A549 (cell line): ENCODE data around the gene MRAS. TPM values are rescaled to one million over a fixed set of nuclear protein-coding genes. Genes with fewer than 3 reads are reported as not detected.
A peak's percentile ranks its signal among the peaks of the same experiment; 100 is the strongest.

Source experiments
- ATAC-seq, 2 experiments: fragments of 200-7000 bp in 1 of 2; fragments of >200 bp in 1 of 2; cut with Nextera tagmentation in 1 of 2; cut with Tn5 transposase in 1 of 2; 3 replicates each; pipeline versions ENCODE4 v1.8.0 to v1.9.1; 2018 to 2020; ENCODE audit warnings: mild to moderate bottlenecking in 1 of 2, moderate library complexity in 1 of 2
- CTCF ChIA-PET: fragments of 300-600 bp; sonication (Branson Sonifier 250); formaldehyde crosslinking; extraction: SDS; loops from one replicate; lab custom pipeline; 2021; ENCODE audit warnings: antibody characterized with exemption, inconsistent platforms; lab: Yijun Ruan, JAX
- POLR2A ChIA-PET: fragments of 350-600 bp; formaldehyde crosslinking; extraction: SDS; loops from one replicate; lab custom pipeline; 2021; ENCODE audit warnings: antibody characterized with exemption, inconsistent platforms; lab: Yijun Ruan, JAX
- DNase-seq, 2 experiments: peaks; one replicate each; pipeline versions ENCODE4 v3.0.0 to v3.0.0-alpha.2; 2011 to 2016; ENCODE audit warnings: low read depth in 1 of 2, low spot score in 1 of 2
- FAIRE-seq: peaks from 2 replicates; lab custom pipeline; 2011; peaks lifted over from hg19 to GRCh38; lab: Jason Lieb, UNC
- H3K27ac ChIP-seq, 2 experiments: fragments of >200 bp; sonication (Bioruptor Twin); formaldehyde crosslinking; 3 replicates each; pipeline ENCODE4 v1.5.1; 2016 to 2017
- H3K4me1 ChIP-seq: fragments of >200 bp; sonication (Bioruptor Twin); formaldehyde crosslinking; 3 replicates; pipeline ENCODE4 v1.6.1; 2016
- H3K4me2 ChIP-seq: fragments of >200 bp; sonication (Bioruptor Twin); formaldehyde crosslinking; 3 replicates; pipeline ENCODE4 v1.6.1; 2016
- H3K4me3 ChIP-seq: fragments of >200 bp; sonication (Bioruptor Twin); formaldehyde crosslinking; 3 replicates; pipeline ENCODE4 v1.5.1; 2016
- H3K9me3 ChIP-seq: fragments of >200 bp; sonication (Bioruptor Twin); formaldehyde crosslinking; 3 replicates; pipeline ENCODE4 v1.6.1; 2016
- BHLHE40 ChIP-seq: IDR thresholded peaks from 2 replicates; pipeline ENCODE4 v1.6.1; 2012; ENCODE audit warnings: low read depth, low read length, inconsistent platforms
- CBX2 ChIP-seq: fragments of 200-600 bp; sonication (generic); IDR thresholded peaks from 2 replicates; pipeline ENCODE4 v1.6.1; 2016; ENCODE audit warnings: low read depth, mild to moderate bottlenecking, borderline replicate concordance
- CBX8 ChIP-seq: fragments of 200-600 bp; sonication (generic); IDR thresholded peaks from 2 replicates; pipeline ENCODE4 v1.6.1; 2016
- CEBPB ChIP-seq, 2 experiments: fragments of >200 bp in 1 of 2; sonication (Bioruptor Twin) in 1 of 2; formaldehyde crosslinking in 1 of 2; IDR thresholded peaks; 2 replicates each; pipeline ENCODE4 v1.6.1; 2012 to 2016
- CHD4 ChIP-seq: fragments of 200-600 bp; sonication (generic); IDR thresholded peaks from 2 replicates; pipeline ENCODE4 v1.6.1; 2016; ENCODE audit warnings: antibody characterized with exemption, mild to moderate bottlenecking, borderline replicate concordance
- ESRRA ChIP-seq: fragments of 150-350 bp; IDR thresholded peaks from 2 replicates; pipeline ENCODE4 v1.6.1; 2014; ENCODE audit warnings: mild to moderate bottlenecking, low read length, borderline replicate concordance
- FOSB ChIP-seq: fragments of 250-450 bp; sonication (Bioruptor Pico); IDR thresholded peaks from 2 replicates; pipeline ENCODE4 v1.5.0; 2020; ENCODE audit warnings: mild to moderate bottlenecking, moderate library complexity
- FOXS1 ChIP-seq: fragments of 250-450 bp; sonication (Bioruptor Pico); IDR thresholded peaks from 2 replicates; pipeline ENCODE4 v1.5.0; 2020; ENCODE audit warnings: mild to moderate bottlenecking, moderate library complexity
- HDAC2 ChIP-seq: fragments of 200-600 bp; sonication (generic); IDR thresholded peaks from 2 replicates; pipeline ENCODE4 v1.6.1; 2016
- HES2 ChIP-seq: fragments of >200 bp; sonication (Bioruptor Twin); formaldehyde crosslinking; IDR thresholded peaks from 2 replicates; pipeline ENCODE4 v1.6.1; 2016
- POLR2AphosphoS2 ChIP-seq: conservative IDR thresholded peaks from 2 replicates; pipeline ENCODE4 v1.6.1; 2012; ENCODE audit warnings: low read length, improper control_type of control experiment, inconsistent platforms
- RARB ChIP-seq: fragments of 250-450 bp; sonication (Bioruptor Pico); IDR thresholded peaks from 2 replicates; pipeline ENCODE4 v1.8.0; 2021; ENCODE audit warnings: mild to moderate bottlenecking, moderate library complexity
- RFX5 ChIP-seq: fragments of 450-650 bp; IDR thresholded peaks from 2 replicates; pipeline ENCODE4 v1.7.1; 2014; ENCODE audit warnings: antibody characterized with exemption, mild to moderate bottlenecking, moderate library complexity
- RNF2 ChIP-seq: fragments of 200-600 bp; sonication (generic); IDR thresholded peaks from 2 replicates; pipeline ENCODE4 v1.6.1; 2016; ENCODE audit warnings: low read depth, mild to moderate bottlenecking, antibody characterized with exemption, moderate library complexity, borderline replicate concordance
- TFCP2L1 ChIP-seq: fragments of 250-450 bp; sonication (Bioruptor Pico); IDR thresholded peaks from 2 replicates; pipeline ENCODE4 v1.5.0; 2021; ENCODE audit warnings: mild to moderate bottlenecking
- ZFP36 ChIP-seq: fragments of 450-650 bp; IDR thresholded peaks from 2 replicates; pipeline ENCODE4 v1.6.1; 2014; ENCODE audit warnings: borderline replicate concordance; ENCODE audit not compliant: partially characterized antibody
- ZNF302 ChIP-seq: fragments of 250-450 bp; sonication (Bioruptor Pico); IDR thresholded peaks from 2 replicates; pipeline ENCODE4 v1.9.0; 2021; ENCODE audit warnings: inconsistent platforms, mild to moderate bottlenecking, moderate library complexity
- WGBS: methylation state at CpG from one replicate; pipeline ENCODE4 v1.1.6; 2017; ENCODE audit errors: missing lambda C conversion rate; 5-methylcytosine and 5-hydroxymethylcytosine counted together
- polyA plus RNA-seq, 4 experiments: library from polyadenylated mRNA; depleted of rRNA in 3 of 4; stranded (reverse); fragments of >200 nt; fragmentation: RNase III in 1 of 4; extraction: RNeasy Plus Mini Kit Qiagen cat#74134 plus additional on column Dnase treatment in 1 of 4; gene quantifications; 2 replicates in 3 of 4; 3 replicates in 1 of 4; pipeline ENCODE4 v1.2.3, GENCODE V29; 2011 to 2017
- TF ChIP-seq, protein P1 (sequence below): fragments of 250-450 bp; sonication (Bioruptor Pico); IDR thresholded peaks from 2 replicates; pipeline ENCODE4 v1.5.0; 2020; ENCODE audit warnings: low read depth, mild to moderate bottlenecking, moderate library complexity

MRAS gene
- polyA plus RNA-seq, 2 of the 4 experiments (the other 2 are of a cell fraction): 11.2 to 15.0 TPM

- ATAC-seq (no peak), DNase-seq (no peak), FAIRE-seq (no peak)
- ChIA-PET POLR2A (no interaction called here), CTCF (interaction anchor here (1.3 kb wide), 1 partner anchor 608 kb away, joined by 5 read pairs; no protein-coding TSS in a partner anchor)
- TF ChIP-seq RARB (CRISPR knock-in tag): no peak
- no peak for TF ChIP-seq POLR2AphosphoS2
- TF ChIP-seq CEBPB (IDR thresholded peaks at IDR 0.05): no peak
- TF ChIP-seq CBX2: no peak
- TF ChIP-seq ZNF302 (CRISPR knock-in tag): no peak
- no peak for TF ChIP-seq RFX5
- TF ChIP-seq ZFP36: no peak
- TF ChIP-seq BHLHE40: no peak
- no peak for TF ChIP-seq TFCP2L1 (CRISPR knock-in tag)
- no peak for TF ChIP-seq HES2
- Histone ChIP-seq H3K4me1 (no peaks in the 10 kb centered on the region), H3K4me2 (no peak overlapping the region), H3K9me3 (peaks cover 20% of the 10 kb centered on the region), H3K4me3 (no peak overlapping the region), H3K27ac (no peak overlapping the region)
- WGBS: 33% methylated on average over 5 of the region's 5 CpGs
Observed at GRCh38 chr3:138307899-138308298, 40.5 kb upstream of the MRAS start.

DNA sequence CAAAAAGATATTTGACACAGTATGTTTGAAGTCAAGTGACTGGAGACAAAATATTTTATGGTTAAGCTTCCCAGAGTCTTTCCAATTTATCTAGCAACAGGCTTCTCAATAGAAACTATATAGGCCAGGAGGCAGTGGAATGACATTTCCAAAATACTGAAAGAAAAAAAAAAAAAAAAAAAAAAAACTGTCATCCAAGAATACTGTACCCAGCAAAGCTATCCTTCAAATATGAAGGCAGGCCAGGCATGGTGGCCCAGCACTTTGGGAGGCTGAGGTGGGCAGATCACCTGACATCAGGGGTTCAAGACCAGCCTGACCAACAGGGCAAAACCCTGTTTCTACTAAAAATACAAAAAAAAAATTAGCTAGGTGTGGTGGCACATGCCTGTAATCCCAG lies 39.6 kb upstream of the MRAS start:
- CTCF ChIA-PET: interaction anchor here (1.3 kb wide), 1 partner anchor 607 kb away, joined by 5 read pairs; no protein-coding TSS in a partner anchor

DNA sequence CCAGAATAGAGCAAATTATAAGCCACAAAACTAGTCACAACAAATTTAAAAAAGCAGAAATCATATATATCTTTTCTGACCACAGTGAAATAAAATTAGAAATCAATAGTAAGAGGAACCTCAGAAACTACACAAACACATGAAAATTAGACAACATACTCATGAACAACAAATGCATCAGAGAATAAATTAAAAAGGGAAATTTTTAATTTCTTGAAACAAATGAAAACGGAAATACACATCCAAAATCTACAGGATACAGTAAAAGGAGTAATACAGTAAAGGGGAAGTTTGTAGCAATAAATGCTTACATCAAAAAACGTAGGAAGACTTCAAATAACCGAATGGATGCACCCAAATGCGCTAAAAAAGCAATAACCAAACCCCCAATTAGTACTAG lies 37.9 kb upstream of the MRAS start:
- ATAC-seq (no peak), DNase-seq (no peak), FAIRE-seq (no peak)
- WGBS: 4% methylated on average over 4 of the region's 4 CpGs
- H3K4me3 ChIP-seq: no peak overlapping the region
- TF ChIP-seq FOXS1 (CRISPR knock-in tag): no peak
- no peak for TF ChIP-seq ESRRA
- TF ChIP-seq RNF2: peak; percentile 96
- no peak for TF ChIP-seq FOSB (CRISPR knock-in tag)
- TF ChIP-seq CBX8: peak; percentile 63
- H3K9me3 ChIP-seq: peaks cover 20% of the 10 kb centered on the region
- ChIA-PET POLR2A (no interaction called here), CTCF (no interaction called here)
- no peak overlapping the region for H3K27ac ChIP-seq
- no peak overlapping the region for H3K4me2 ChIP-seq
- H3K4me1 ChIP-seq: no peaks in the 10 kb centered on the region

More for the DNA sequence above, 39.6 kb upstream of the MRAS start:
- H3K4me3 ChIP-seq: no peak overlapping the region
- no peak for ATAC-seq
- peaks cover 20% of the 10 kb centered on the region for H3K9me3 ChIP-seq
- DNase-seq: no peak
- no peak overlapping the region for H3K27ac ChIP-seq
- TF ChIP-seq, protein P1, sequence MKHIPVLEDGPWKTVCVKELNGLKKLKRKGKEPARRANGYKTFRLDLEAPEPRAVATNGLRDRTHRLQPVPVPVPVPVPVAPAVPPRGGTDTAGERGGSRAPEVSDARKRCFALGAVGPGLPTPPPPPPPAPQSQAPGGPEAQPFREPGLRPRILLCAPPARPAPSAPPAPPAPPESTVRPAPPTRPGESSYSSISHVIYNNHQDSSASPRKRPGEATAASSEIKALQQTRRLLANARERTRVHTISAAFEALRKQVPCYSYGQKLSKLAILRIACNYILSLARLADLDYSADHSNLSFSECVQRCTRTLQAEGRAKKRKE: no peak
- no peak for TF ChIP-seq HDAC2
- TF ChIP-seq CHD4: no peak
- FAIRE-seq: no peak
- no peak overlapping the region for H3K4me2 ChIP-seq
- POLR2A ChIA-PET: no interaction called here
- H3K4me1 ChIP-seq: no peaks in the 10 kb centered on the region

GRCh38 chr3:138314751-138315150 lies 33.6 kb upstream of the MRAS start:
- 0 out of 3 replicates have a peak, but pooled peaks cover 7% of the 10 kb centered on the region for H3K9me3 ChIP-seq

More at GRCh38 chr3:138314751-138315150, 33.6 kb upstream of the MRAS start:
- ChIA-PET POLR2A (no interaction called here), CTCF (no interaction called here)
- DNase-seq: no peak
- no peak overlapping the region for H3K27ac ChIP-seq
- no peak overlapping the region for H3K4me3 ChIP-seq
- no peak for ATAC-seq
- WGBS: 77% methylated on average over 1 of the region's 1 CpG
- no peak for FAIRE-seq
- TF ChIP-seq RNF2: no peak
- TF ChIP-seq ZNF302 (CRISPR knock-in tag): no peak
- TF ChIP-seq CBX8: no peak
- H3K4me2 ChIP-seq: no peak overlapping the region
- no peaks in the 10 kb centered on the region for H3K4me1 ChIP-seq
